ENCODE results near the gene CHD1L.
"Not testable (repeated sequence)": the region's sequence is repeated elsewhere in the genome, so short reads cannot be mapped to it uniquely, and the experiment has no call there.

- TF ChIP-seq ZNF558 (CRISPR knock-in tag; IDR thresholded peaks at IDR 0.05; ENCODE audit: borderline replicate concordance); ZMYM2 (CRISPR knock-in tag; IDR thresholded peaks at IDR 0.05); ZNF317 (CRISPR knock-in tag; IDR thresholded peaks at IDR 0.05); EZH2 (conservative IDR thresholded peaks at IDR 0.05; ENCODE audit: low read depth, low read length); CBX2 (IDR thresholded peaks at IDR 0.05; ENCODE audit: low read depth, low read length); CBX2 (CRISPR knock-in tag; IDR thresholded peaks at IDR 0.05; ENCODE audit: low read depth); TFDP1 (CRISPR knock-in tag; IDR thresholded peaks at IDR 0.05; ENCODE audit: borderline replicate concordance); ZNF138 (CRISPR knock-in tag; IDR thresholded peaks at IDR 0.05; ENCODE audit: low read depth); DNMT1 (CRISPR knock-in tag; IDR thresholded peaks at IDR 0.05); RFX5 (IDR thresholded peaks at IDR 0.05; ENCODE audit: low read depth, low read length): not testable (repeated sequence)
These were observed 84.6 kb downstream of the CHD1L start for GRCh38 chr1:147326933-147327687.
